SK-N-SH (cell line): Measurements from ENCODE around the gene TMTC2. TPM values are rescaled to one million over a fixed set of nuclear protein-coding genes. Genes with fewer than 3 reads are reported as not detected.

Source experiments
- CTCF ChIA-PET: fragments of 300-600, 350-600 bp; formaldehyde crosslinking; extraction: SDS; loops from one replicate; lab custom pipeline; 2021; lab: Yijun Ruan, JAX
- POLR2A ChIA-PET: fragments of 350-600 bp; sonication (Branson Sonifier 250); formaldehyde crosslinking; extraction: SDS; loops from one replicate; lab custom pipeline; 2020; ENCODE audit warnings: antibody characterized with exemption, inconsistent platforms; lab: Yijun Ruan, JAX
- DNase-seq: peaks from one replicate; pipeline ENCODE4 v3.0.0; 2012
- H2AFZ ChIP-seq: fragments of 200-600 bp; sonication (generic); 2 replicates; pipeline ENCODE4 v1.8.1; 2016; ENCODE audit warnings: antibody characterized with exemption, mild to moderate bottlenecking, low read depth
- H3F3A ChIP-seq: fragments of 200-600 bp; sonication (generic); replicated peaks from 2 replicates; pipeline ENCODE3; 2016; ENCODE audit warnings: antibody characterized with exemption, mild to moderate bottlenecking; ENCODE audit not compliant: insufficient read depth
- H3K27ac ChIP-seq, 2 experiments: fragments of 200-500 bp in 1 of 2; fragments of 200-600 bp in 1 of 2; sonication (Bioruptor generic) in 1 of 2; sonication (generic), shearing (Covaris generic) in 1 of 2; 2 replicates each; pipeline versions ENCODE4 v1.5.1 to v1.6.1; 2014 to 2016; ENCODE audit warnings: low read depth in 2 of 2, inconsistent platforms in 1 of 2, low read length in 1 of 2, mild to moderate bottlenecking in 1 of 2, mixed read lengths in 1 of 2
- H3K27me3 ChIP-seq: fragments of 200-600 bp; sonication (generic), shearing (Covaris generic); 2 replicates; pipeline ENCODE4 v1.6.1; 2016; ENCODE audit warnings: mixed run types; ENCODE audit not compliant: insufficient read depth
- H3K36me3 ChIP-seq, 2 experiments: fragments of 200-500 bp in 1 of 2; fragments of 200-600 bp in 1 of 2; sonication (Bioruptor generic) in 1 of 2; sonication (generic) in 1 of 2; replicated peaks in 1 of 2; 2 replicates each; pipeline versions ENCODE3 to v1.5.1; 2014 to 2016; ENCODE audit warnings: low read length in 1 of 2, mild to moderate bottlenecking in 1 of 2; ENCODE audit not compliant: insufficient read depth in 2 of 2, control insufficient read depth in 1 of 2
- H3K4me1 ChIP-seq, 2 experiments: fragments of 200-500 bp in 1 of 2; fragments of 200-600 bp in 1 of 2; sonication (Bioruptor generic) in 1 of 2; sonication (generic), shearing (Covaris generic) in 1 of 2; 2 replicates each; pipeline versions ENCODE4 v1.5.1 to v1.6.1; 2014 to 2016; ENCODE audit warnings: low read depth in 1 of 2, low read length in 1 of 2, mixed run types in 1 of 2; ENCODE audit not compliant: insufficient read depth in 2 of 2, control insufficient read depth in 1 of 2
- H3K4me2 ChIP-seq: fragments of 200-600 bp; sonication (generic), shearing (Covaris generic); 2 replicates; pipeline ENCODE4 v1.6.1; 2017; ENCODE audit warnings: mixed run types
- H3K4me3 ChIP-seq, 2 experiments: fragments of 200-500 bp in 1 of 2; fragments of 200-600 bp in 1 of 2; sonication (Bioruptor generic) in 1 of 2; sonication (generic), shearing (Covaris generic) in 1 of 2; 2 replicates each; pipeline versions ENCODE4 v1.5.1 to v1.8.1; 2014 to 2016; ENCODE audit warnings: low read depth in 2 of 2, inconsistent platforms in 1 of 2, low read length in 1 of 2, mild to moderate bottlenecking in 1 of 2, mixed read lengths in 1 of 2, moderate library complexity in 1 of 2
- H3K79me2 ChIP-seq: fragments of 200-600 bp; sonication (generic); 2 replicates; pipeline ENCODE4 v1.8.1; 2017; ENCODE audit warnings: mild to moderate bottlenecking; ENCODE audit not compliant: insufficient read depth
- H3K9ac ChIP-seq: fragments of 200-600 bp; sonication (generic); 2 replicates; pipeline ENCODE4 v1.6.1; 2017; ENCODE audit warnings: mixed run types
- H3K9me2 ChIP-seq: fragments of 200-600 bp; sonication (generic); 2 replicates; pipeline ENCODE4 v1.6.1; 2017; ENCODE audit warnings: mixed run types
- H3K9me3 ChIP-seq: fragments of 200-600 bp; sonication (generic); 2 replicates; pipeline ENCODE4 v1.6.1; 2017; ENCODE audit warnings: mixed run types, mild to moderate bottlenecking, moderate library complexity
- H4K20me1 ChIP-seq: fragments of 200-600 bp; sonication (generic); 2 replicates; pipeline ENCODE4 v1.6.1; 2017; ENCODE audit warnings: mild to moderate bottlenecking, mixed run types; ENCODE audit not compliant: insufficient read depth
- CTCF ChIP-seq: fragments of 200-600 bp; sonication (generic); IDR thresholded peaks from 2 replicates; pipeline ENCODE4 v1.6.1; 2017; ENCODE audit warnings: antibody characterized with exemption, mild to moderate bottlenecking, moderate library complexity
- ELF1 ChIP-seq: IDR thresholded peaks from 2 replicates; pipeline ENCODE4 v1.4.0; 2012
- EP300 ChIP-seq, 2 experiments: IDR thresholded peaks; 2 replicates each; pipeline versions ENCODE4 v1.4.0 to v1.6.1; 2012; ENCODE audit warnings: borderline replicate concordance in 1 of 2, low read depth in 1 of 2, low read length in 1 of 2
- FOSL2 ChIP-seq: IDR thresholded peaks from 2 replicates; pipeline ENCODE4 v1.4.0; 2012; ENCODE audit warnings: low read depth, mild to moderate bottlenecking, moderate library complexity, borderline replicate concordance
- GABPA ChIP-seq: IDR thresholded peaks from 2 replicates; pipeline ENCODE4 v1.4.0; 2012; ENCODE audit warnings: low read depth, mild to moderate bottlenecking
- GATA2 ChIP-seq: sonication (generic); formaldehyde crosslinking; IDR thresholded peaks from 2 replicates; pipeline ENCODE4 v1.5.0; 2020; ENCODE audit warnings: mild to moderate bottlenecking, missing genetic modification reagents
- MAX ChIP-seq: IDR thresholded peaks from 2 replicates; pipeline ENCODE4 v1.4.0; 2012; ENCODE audit warnings: low read depth
- NFIC ChIP-seq: IDR thresholded peaks from 2 replicates; pipeline ENCODE4 v1.4.0; 2012; ENCODE audit warnings: borderline replicate concordance
- POLR2AphosphoS5 ChIP-seq: IDR thresholded peaks from 2 replicates; pipeline ENCODE4 v1.6.1; 2012; ENCODE audit warnings: low read depth, low read length
- RCOR1 ChIP-seq: fragments of 150-350 bp; IDR thresholded peaks from 2 replicates; pipeline ENCODE4 v1.6.1; 2017; ENCODE audit warnings: antibody characterized with exemption, low read length
- REST ChIP-seq: IDR thresholded peaks from 2 replicates; pipeline ENCODE4 v1.6.1; 2012; ENCODE audit warnings: mild to moderate bottlenecking, low read depth, low read length, moderate library complexity
- SIN3A ChIP-seq: IDR thresholded peaks from 2 replicates; pipeline ENCODE4 v1.6.1; 2012; ENCODE audit warnings: low read depth, mild to moderate bottlenecking, low read length, moderate library complexity, borderline replicate concordance
- USF2 ChIP-seq: fragments of 150-350 bp; IDR thresholded peaks from 2 replicates; pipeline ENCODE4 v1.6.1; 2017; ENCODE audit warnings: antibody characterized with exemption, low read length, low read depth, borderline replicate concordance
- WGBS: methylation state at CpG from one replicate; pipeline ENCODE4 v1.1.6; 2017; ENCODE audit warnings: low lambda C conversion rate; 5-methylcytosine and 5-hydroxymethylcytosine counted together
- polyA plus RNA-seq, 3 experiments: library from polyadenylated mRNA; depleted of rRNA; stranded (reverse); fragments of >200 nt; gene quantifications; 2 replicates each; pipeline ENCODE4 v1.2.3, GENCODE V29; 2012
- TF ChIP-seq, protein P1 (sequence below): IDR thresholded peaks from 2 replicates; pipeline ENCODE4 v1.4.0; 2012; ENCODE audit warnings: low read depth, borderline replicate concordance

TMTC2 gene
- polyA plus RNA-seq, 1 of the 3 experiments (the other 2 are of a cell fraction): 4.1 TPM

DNA sequence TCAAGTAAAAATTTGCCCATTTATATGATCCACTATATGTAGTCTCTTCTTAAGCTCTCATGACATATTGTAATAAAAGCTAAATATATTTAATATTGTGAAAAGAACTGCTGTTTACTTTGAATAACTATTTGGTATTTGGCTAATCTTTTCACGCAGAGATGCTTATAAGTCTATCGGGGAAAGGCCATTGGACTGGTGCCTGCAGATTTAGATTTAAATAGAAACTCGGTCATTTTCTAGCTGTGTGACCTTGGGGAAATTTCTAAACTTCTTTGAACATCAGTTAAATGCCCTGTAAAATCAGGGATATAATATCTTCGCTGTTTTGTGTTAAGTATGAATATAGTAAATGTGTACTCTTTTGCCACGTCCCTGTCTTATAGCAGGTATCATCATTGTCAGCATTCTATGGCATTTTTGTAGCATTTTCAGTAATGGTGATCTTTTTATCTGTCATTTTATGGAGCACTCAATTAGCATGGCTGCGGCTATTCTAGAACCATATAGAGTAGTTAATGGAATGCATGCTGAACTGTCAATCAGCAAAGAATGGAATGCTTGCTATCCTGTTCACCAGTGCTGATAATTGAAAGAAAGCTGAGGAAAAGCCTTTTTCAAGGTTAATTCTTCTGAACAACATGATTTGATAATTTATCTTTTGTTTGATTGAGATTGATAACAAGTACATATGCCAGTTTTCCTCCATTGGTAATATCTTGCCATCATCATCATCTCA, 181.2 kb downstream of the TMTC2 start:
- H3F3A ChIP-seq: no peaks in the 10 kb centered on the region
- 92% methylated on average over 6 of the region's 6 CpGs for WGBS
- H3K4me2 ChIP-seq: no peak overlapping the region
- no peaks in the 10 kb centered on the region for H3K9me3 ChIP-seq
- TF ChIP-seq NFIC: no peak
- peak; percentile 70; the same call in 1 of the 2 replicates for TF ChIP-seq REST
- no peak for TF ChIP-seq GABPA
- no peak for TF ChIP-seq SIN3A
- TF ChIP-seq, all 33 proteins: peak for 1
- Histone ChIP-seq H3K36me3 (no peaks in the 10 kb centered on the region), H3K4me3 (no peak overlapping the region), H3K9ac (no peak overlapping the region), H3K27me3 (no peaks in the 10 kb centered on the region), H3K27ac (no peak overlapping the region), H2AFZ (no peak overlapping the region), H3K9me2 (no peaks in the 10 kb centered on the region), H3K4me1 (peaks cover 5 to 18% of the 10 kb centered on the region in 2 experiments; a peak in 3 of 4 replicates), H3K79me2 (no peaks in the 10 kb centered on the region), H4K20me1 (no peaks in the 10 kb centered on the region)
- DNase-seq: no peak
- CTCF ChIA-PET: no interaction called here
- POLR2A ChIA-PET: no interaction called here

- H3K27ac ChIP-seq: no peak overlapping the region; a peak in 1 of 4 replicates
- H3K9me3 ChIP-seq: no peaks in the 10 kb centered on the region
- H3K36me3 ChIP-seq: no peaks in the 10 kb centered on the region
- no peak overlapping the region for H2AFZ ChIP-seq
- ChIA-PET POLR2A (no interaction called here), CTCF (interaction anchor here (0.7 to 1.6 kb wide), 2 partner anchors 16 to 98 kb away, joined by 3 read pairs; no protein-coding TSS in a partner anchor)
- TF ChIP-seq EP300 (IDR thresholded peaks at IDR 0.05; ENCODE audit: borderline replicate concordance in 1 of 2, low read depth in 1 of 2, low read length in 1 of 2): peak in 1 of 2 experiments; percentile 47; a peak in 1 of 4 replicates
- TF ChIP-seq CTCF: no peak
- TF ChIP-seq MAX: no peak
- TF ChIP-seq ELF1: no peak
- no peak for TF ChIP-seq POLR2AphosphoS5
- TF ChIP-seq FOSL2: no peak
- TF ChIP-seq, protein P1, sequence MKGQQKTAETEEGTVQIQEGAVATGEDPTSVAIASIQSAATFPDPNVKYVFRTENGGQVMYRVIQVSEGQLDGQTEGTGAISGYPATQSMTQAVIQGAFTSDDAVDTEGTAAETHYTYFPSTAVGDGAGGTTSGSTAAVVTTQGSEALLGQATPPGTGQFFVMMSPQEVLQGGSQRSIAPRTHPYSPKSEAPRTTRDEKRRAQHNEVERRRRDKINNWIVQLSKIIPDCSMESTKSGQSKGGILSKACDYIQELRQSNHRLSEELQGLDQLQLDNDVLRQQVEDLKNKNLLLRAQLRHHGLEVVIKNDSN: no peak
- TF ChIP-seq RCOR1: peak; percentile 57; the same call in 1 of the 2 replicates
- no peak for TF ChIP-seq GABPA
- peak; percentile 61 for TF ChIP-seq GATA2 (CRISPR knock-in tag)
- no peak for TF ChIP-seq USF2
- H3K79me2 ChIP-seq: no peaks in the 10 kb centered on the region
- no peaks in the 10 kb centered on the region for H4K20me1 ChIP-seq
- H3K27me3 ChIP-seq: no peaks in the 10 kb centered on the region
- H3K9me2 ChIP-seq: no peaks in the 10 kb centered on the region
- H3F3A ChIP-seq: no peaks in the 10 kb centered on the region
- DNase-seq: no peak
- H3K4me3 ChIP-seq: no peak overlapping the region
- no peak overlapping the region for H3K4me2 ChIP-seq
- H3K9ac ChIP-seq: no peak overlapping the region
- peaks cover 0 to 6% of the 10 kb centered on the region in 2 experiments; a peak in 2 of 4 replicates for H3K4me1 ChIP-seq
These were observed 184.2 kb downstream of the TMTC2 start for GRCh38 chr12:82870771-82871377.
